PFSK-1 (cell line): Measurements from ENCODE around the gene CCDC97.

Experiments used
- FOXP2 ChIP-seq: optimal IDR thresholded peaks from 2 replicates; pipeline ENCODE3; 2011; ENCODE audit warnings: borderline replicate concordance, control low read depth, inconsistent platforms; ENCODE audit not compliant: insufficient read depth; ENCODE audit errors: extremely low read length, extremely low read depth
- POLR2AphosphoS5 ChIP-seq: IDR thresholded peaks from 2 replicates; pipeline ENCODE4 v1.6.1; 2012; ENCODE audit warnings: low read depth, mild to moderate bottlenecking, control low read depth, low read length, moderate library complexity
- SIN3A ChIP-seq: IDR thresholded peaks from 2 replicates; pipeline ENCODE4 v1.6.1; 2012; ENCODE audit warnings: mild to moderate bottlenecking, low read length, moderate library complexity, borderline replicate concordance; ENCODE audit not compliant: insufficient read depth
- TAF1 ChIP-seq: IDR thresholded peaks from 2 replicates; pipeline ENCODE4 v1.6.1; 2012; ENCODE audit warnings: low read length, control low read depth, borderline replicate concordance; ENCODE audit not compliant: insufficient read depth
- TF ChIP-seq, protein P1 (sequence below), 2 experiments: IDR thresholded peaks; 2 replicates each; pipeline versions ENCODE4 v1.6.1 to v1.8.0; 2011 to 2012; ENCODE audit warnings: low read depth in 2 of 2, low read length in 2 of 2, control low read depth in 1 of 2, inconsistent platforms in 1 of 2, mild to moderate bottlenecking in 1 of 2, moderate library complexity in 1 of 2; ENCODE audit not compliant: insufficient read depth in 1 of 2

CCDC97 gene

GRCh38 chr19:41335467-41335866 is 25.5 kb downstream of the CCDC97 start:
- TF ChIP-seq, protein P1, sequence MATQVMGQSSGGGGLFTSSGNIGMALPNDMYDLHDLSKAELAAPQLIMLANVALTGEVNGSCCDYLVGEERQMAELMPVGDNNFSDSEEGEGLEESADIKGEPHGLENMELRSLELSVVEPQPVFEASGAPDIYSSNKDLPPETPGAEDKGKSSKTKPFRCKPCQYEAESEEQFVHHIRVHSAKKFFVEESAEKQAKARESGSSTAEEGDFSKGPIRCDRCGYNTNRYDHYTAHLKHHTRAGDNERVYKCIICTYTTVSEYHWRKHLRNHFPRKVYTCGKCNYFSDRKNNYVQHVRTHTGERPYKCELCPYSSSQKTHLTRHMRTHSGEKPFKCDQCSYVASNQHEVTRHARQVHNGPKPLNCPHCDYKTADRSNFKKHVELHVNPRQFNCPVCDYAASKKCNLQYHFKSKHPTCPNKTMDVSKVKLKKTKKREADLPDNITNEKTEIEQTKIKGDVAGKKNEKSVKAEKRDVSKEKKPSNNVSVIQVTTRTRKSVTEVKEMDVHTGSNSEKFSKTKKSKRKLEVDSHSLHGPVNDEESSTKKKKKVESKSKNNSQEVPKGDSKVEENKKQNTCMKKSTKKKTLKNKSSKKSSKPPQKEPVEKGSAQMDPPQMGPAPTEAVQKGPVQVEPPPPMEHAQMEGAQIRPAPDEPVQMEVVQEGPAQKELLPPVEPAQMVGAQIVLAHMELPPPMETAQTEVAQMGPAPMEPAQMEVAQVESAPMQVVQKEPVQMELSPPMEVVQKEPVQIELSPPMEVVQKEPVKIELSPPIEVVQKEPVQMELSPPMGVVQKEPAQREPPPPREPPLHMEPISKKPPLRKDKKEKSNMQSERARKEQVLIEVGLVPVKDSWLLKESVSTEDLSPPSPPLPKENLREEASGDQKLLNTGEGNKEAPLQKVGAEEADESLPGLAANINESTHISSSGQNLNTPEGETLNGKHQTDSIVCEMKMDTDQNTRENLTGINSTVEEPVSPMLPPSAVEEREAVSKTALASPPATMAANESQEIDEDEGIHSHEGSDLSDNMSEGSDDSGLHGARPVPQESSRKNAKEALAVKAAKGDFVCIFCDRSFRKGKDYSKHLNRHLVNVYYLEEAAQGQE (IDR thresholded peaks at IDR 0.05; ENCODE audit: insufficient read depth in 1 of 2, low read depth in 2 of 2, low read length in 2 of 2): no peak
- TF ChIP-seq TAF1 (no peak), FOXP2 (no peak), SIN3A (no peak), POLR2AphosphoS5 (no peak)

DNA sequence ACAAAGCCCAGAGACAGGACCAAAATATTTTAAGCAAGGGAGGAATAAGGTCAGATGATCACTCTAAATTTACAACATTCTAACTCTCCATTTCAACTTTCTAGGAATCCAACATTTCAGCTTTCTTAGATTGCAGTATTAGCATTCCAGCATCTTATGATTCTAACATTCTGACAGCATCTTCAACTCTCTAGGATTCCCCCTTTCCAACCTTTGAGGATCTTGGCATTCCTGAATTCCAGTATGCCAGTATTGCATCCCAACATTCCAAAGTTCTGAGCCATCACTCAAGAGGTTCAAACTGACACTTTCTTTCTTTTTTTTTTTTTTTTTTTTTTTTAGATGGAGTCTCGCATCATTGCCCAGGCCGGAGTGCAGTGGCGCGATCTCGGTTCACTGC is 30.0 kb downstream of the CCDC97 start:
- TF ChIP-seq SIN3A (no peak), TAF1 (no peak), FOXP2 (no peak), POLR2AphosphoS5 (no peak)
- TF ChIP-seq, protein P1 (IDR thresholded peaks at IDR 0.05; ENCODE audit: insufficient read depth in 1 of 2, low read depth in 2 of 2, low read length in 2 of 2): no peak

- TF ChIP-seq SIN3A (no peak), FOXP2 (no peak), TAF1 (no peak), POLR2AphosphoS5 (no peak)
- TF ChIP-seq, protein P1 (IDR thresholded peaks at IDR 0.05; ENCODE audit: insufficient read depth in 1 of 2, low read depth in 2 of 2, low read length in 2 of 2): no peak
Observed at GRCh38 chr19:41341669-41342490, 31.9 kb downstream of the CCDC97 start.

DNA sequence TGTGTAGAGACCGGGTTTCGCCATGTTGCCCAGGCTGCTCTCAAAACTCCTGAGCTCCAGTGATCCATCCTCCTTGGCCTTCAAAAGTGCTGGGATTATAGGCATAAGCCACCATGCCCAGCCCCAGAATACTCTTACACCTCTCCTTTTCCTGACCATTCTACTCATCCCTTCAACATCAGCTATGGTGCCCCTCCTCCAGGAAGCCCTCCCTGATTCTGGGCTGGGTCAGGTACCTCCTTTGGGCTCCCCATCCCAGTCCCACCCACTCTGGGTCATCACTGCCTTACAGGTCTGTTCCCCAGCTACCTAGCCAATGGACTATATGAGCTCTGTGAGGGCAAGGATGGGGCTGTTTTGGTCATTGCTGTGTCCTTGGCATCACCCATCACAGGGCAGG is 34.2 kb downstream of the CCDC97 start:
- TF ChIP-seq FOXP2 (no peak), SIN3A (no peak), TAF1 (no peak), POLR2AphosphoS5 (no peak)
- TF ChIP-seq, protein P1 (IDR thresholded peaks at IDR 0.05; ENCODE audit: insufficient read depth in 1 of 2, low read depth in 2 of 2, low read length in 2 of 2): no peak
